Lower leg skin (tissue), 3 donors: Measurements from ENCODE around the gene GGCT.

Experiments
- CTCF ChIP-seq, 3 donors: fragments of 450-650 bp; IDR thresholded peaks; one replicate each; pipeline ENCODE4 v1.5.1; 2016; ENCODE audit warnings: antibody characterized with exemption in 3 of 3, mild to moderate bottlenecking in 3 of 3, moderate library complexity in 2 of 3
- POLR2A ChIP-seq, 2 donors: fragments of 450-650 bp; IDR thresholded peaks; one replicate each; pipeline ENCODE4 v1.6.1; 2016 to 2017; ENCODE audit warnings: antibody characterized with exemption in 2 of 2, mild to moderate bottlenecking in 1 of 2, moderate library complexity in 1 of 2

- no peak for TF ChIP-seq CTCF (IDR thresholded peaks at IDR 0.05)
- no peak for TF ChIP-seq POLR2A (IDR thresholded peaks at IDR 0.05)
These were observed 11.1 kb upstream of the GGCT start for GRCh38 chr7:30515761-30516160.
